Measurements from ENCODE around the gene GALNT17. TPM values are rescaled to one million over a fixed set of nuclear protein-coding genes. Genes with fewer than 3 reads are reported as not detected.
"Not testable (repeated sequence)": the region's sequence is repeated elsewhere in the genome, so short reads cannot be mapped to it uniquely, and the experiment has no call there.

Gene GALNT17
- total RNA-seq, 3 donors from 2014 or later, result 1.2 to 9.9 (median 3.3) TPM

- TF ChIP-seq POLR2AphosphoS5 (IDR thresholded peaks at IDR 0.05) (no peak), POLR2A (IDR thresholded peaks at IDR 0.05) (no peak), CTCF (IDR thresholded peaks at IDR 0.05) (no peak)
- Histone ChIP-seq H3K4me3 (no peak overlapping the region), H3K9me3 (no peaks in the 10 kb centered on the region), H3K27ac (no peak overlapping the region), H3K36me3 (no peaks in the 10 kb centered on the region), H3K27me3 (no peaks in the 10 kb centered on the region), H3K4me1 (no peaks in the 10 kb centered on the region)
- intact Hi-C loops (cut with DNase I; ENCODE audit: low total_unique reads), result no loop called here
- DNase-seq (ENCODE audit: low spot score in 2 of 2), result no peak
Measured at GRCh38 chr7:71630516-71630915, 498.6 kb downstream of the GALNT17 start.

- no peak for DNase-seq (ENCODE audit: low spot score in 2 of 2)
- Histone ChIP-seq H3K4me3 (peak overlapping the region in 1 of 3 donors; percentile 15), H3K4me1 (no peaks in the 10 kb centered on the region), H3K27ac (no peak overlapping the region), H3K9me3 (no peaks in the 10 kb centered on the region), H3K27me3 (no peaks in the 10 kb centered on the region), H3K36me3 (no peaks in the 10 kb centered on the region)
- no peak for TF ChIP-seq POLR2A (IDR thresholded peaks at IDR 0.05)
- TF ChIP-seq CTCF (IDR thresholded peaks at IDR 0.05), result no peak
- TF ChIP-seq POLR2AphosphoS5 (IDR thresholded peaks at IDR 0.05), result no peak
- intact Hi-C loops (cut with DNase I; ENCODE audit: low total_unique reads), result no loop called here
Measured at GRCh38 chr7:71633551-71634008, 501.6 kb downstream of the GALNT17 start.

- H3K9me3 ChIP-seq; DNase-seq (ENCODE audit: low spot score in 2 of 2); H3K36me3 ChIP-seq; H3K27me3 ChIP-seq; H3K27ac ChIP-seq; intact Hi-C loops (cut with DNase I; ENCODE audit: low total_unique reads); H3K4me1 ChIP-seq; H3K4me3 ChIP-seq: not testable (repeated sequence)
Measured at GRCh38 chr7:71635849-71636248, 503.9 kb downstream of the GALNT17 start.

- intact Hi-C loops (cut with DNase I; ENCODE audit: low total_unique reads), result no loop called here
- no peak for TF ChIP-seq POLR2AphosphoS5 (IDR thresholded peaks at IDR 0.05)
- no peak for TF ChIP-seq POLR2A (IDR thresholded peaks at IDR 0.05)
- no peak for TF ChIP-seq CTCF (IDR thresholded peaks at IDR 0.05)
- no peak overlapping the region for H3K4me3 ChIP-seq
- no peaks in the 10 kb centered on the region for H3K27me3 ChIP-seq
- no peak overlapping the region for H3K27ac ChIP-seq
- no peaks in the 10 kb centered on the region for H3K9me3 ChIP-seq
- no peak for DNase-seq (ENCODE audit: low spot score in 2 of 2)
- H3K36me3 ChIP-seq, result no peaks in the 10 kb centered on the region
- H3K4me1 ChIP-seq, result no peaks in the 10 kb centered on the region
Measured at GRCh38 chr7:71636329-71636728, 504.4 kb downstream of the GALNT17 start.

GRCh38 chr7:71637578-71637977 lies 505.6 kb downstream of the GALNT17 start:
- no peak overlapping the region for H3K4me3 ChIP-seq
- H3K27ac ChIP-seq, result no peak overlapping the region
- no peaks in the 10 kb centered on the region for H3K36me3 ChIP-seq
- intact Hi-C loops (cut with DNase I; ENCODE audit: low total_unique reads), result no loop called here
- TF ChIP-seq POLR2AphosphoS5 (IDR thresholded peaks at IDR 0.05), result no peak
- TF ChIP-seq POLR2A (IDR thresholded peaks at IDR 0.05), result no peak
- TF ChIP-seq CTCF (IDR thresholded peaks at IDR 0.05), result no peak
- no peaks in the 10 kb centered on the region for H3K9me3 ChIP-seq
- no peak for DNase-seq (ENCODE audit: low spot score in 2 of 2)
- no peaks in the 10 kb centered on the region for H3K27me3 ChIP-seq
- H3K4me1 ChIP-seq, result no peaks in the 10 kb centered on the region

GRCh38 chr7:71638108-71638507 lies 506.2 kb downstream of the GALNT17 start:
- H3K36me3 ChIP-seq, result no peaks in the 10 kb centered on the region
- no peak for DNase-seq (ENCODE audit: low spot score in 2 of 2)
- intact Hi-C loops (cut with DNase I; ENCODE audit: low total_unique reads), result loop anchor here (2.0 kb wide), 1 partner anchor 61 kb away; no protein-coding TSS in a partner anchor
- TF ChIP-seq CTCF (IDR thresholded peaks at IDR 0.05) (no peak), POLR2A (IDR thresholded peaks at IDR 0.05) (no peak), POLR2AphosphoS5 (IDR thresholded peaks at IDR 0.05) (no peak)
- no peaks in the 10 kb centered on the region for H3K27me3 ChIP-seq
- H3K4me1 ChIP-seq, result no peaks in the 10 kb centered on the region
- no peak overlapping the region for H3K4me3 ChIP-seq
- no peaks in the 10 kb centered on the region for H3K9me3 ChIP-seq
- no peak overlapping the region for H3K27ac ChIP-seq

All from breast epithelium (tissue), 4 donors.